Gastrocnemius medialis (tissue), 4 donors: Measurements from ENCODE around the gene PDLIM4. TPM values are rescaled to one million over a fixed set of nuclear protein-coding genes. Genes with fewer than 3 reads are reported as not detected.

ENCODE experiments used
- ATAC-seq, 2 donors: fragments of 150-250 bp; one replicate each; pipeline ENCODE4 v1.9.1; 2016
- DNase-seq, 2 donors: peaks; one replicate each; pipeline ENCODE4 v3.0.0-alpha.2; 2019
- H3K27ac ChIP-seq, 4 donors: fragments of 200-600 bp; sonication (generic); 1 replicate in 1 of 4; 2 replicates in 3 of 4; pipeline ENCODE4 v1.5.1; 2016 to 2018; ENCODE audit warnings: mild to moderate bottlenecking in 2 of 4, moderate library complexity in 1 of 4
- H3K27me3 ChIP-seq, 3 donors: fragments of 200-600 bp; sonication (generic) in 2 of 3; 1 replicate in 1 of 3; 2 replicates in 2 of 3; pipeline versions ENCODE4 v1.5.1 to v1.6.0; 2016 to 2019; ENCODE audit warnings: mild to moderate bottlenecking in 1 of 3, moderate library complexity in 1 of 3
- H3K36me3 ChIP-seq, 2 donors: fragments of 200-600 bp; sonication (generic) in 1 of 2; one replicate each; pipeline ENCODE4 v1.5.1; 2017 to 2018
- H3K4me1 ChIP-seq, 2 donors: fragments of 200-600 bp; sonication (generic) in 1 of 2; one replicate each; pipeline ENCODE4 v1.5.1; 2016 to 2017; ENCODE audit warnings: mild to moderate bottlenecking in 2 of 2
- H3K4me3 ChIP-seq, 4 donors: fragments of 200-600 bp; sonication (generic) in 3 of 4; 1 replicate in 1 of 4; 2 replicates in 3 of 4; pipeline ENCODE4 v1.5.1; 2016 to 2019; ENCODE audit warnings: mild to moderate bottlenecking in 2 of 4
- H3K9me3 ChIP-seq, 3 donors: fragments of 200-600 bp; sonication (generic) in 2 of 3; 1 replicate in 1 of 3; 2 replicates in 2 of 3; pipeline ENCODE4 v1.5.1; 2016 to 2019
- POLR2A ChIP-seq, 2 donors: fragments of 450-650 bp; IDR thresholded peaks; one replicate each; pipeline ENCODE4 v1.6.1; 2017; ENCODE audit warnings: antibody characterized with exemption in 2 of 2, mild to moderate bottlenecking in 2 of 2, moderate library complexity in 2 of 2
- in situ Hi-C, 4 donors: fragments of 200-750 bp; cut with MboI; loops; one replicate each; pipeline versions ENCODE4 v1.15.0 to v1.8.0; 2017; ENCODE audit warnings: low sequenced_read_pairs in 4 of 4
- intact Hi-C: fragments of 100-400 bp; cut with DNase I; formaldehyde crosslinking; loops from one replicate; pipeline ENCODE4 v1.15.1; 2023; ENCODE audit warnings: low total_unique reads
- total RNA-seq, 4 donors: library from RNA; depleted of rRNA; stranded (reverse); fragments of >200 nt; gene quantifications; one replicate each; pipeline versions ENCODE4 v1.1.0 to v1.2.3, GENCODE V29; 2016
- TF ChIP-seq, protein P1 (sequence below), 5 experiments: fragments of 450-650 bp in 3 of 5; fragments of 200-600 bp in 2 of 5; sonication (generic) in 2 of 5; IDR thresholded peaks in 4 of 5; conservative IDR thresholded peaks in 1 of 5; 1 replicate in 4 of 5; 2 replicates in 1 of 5; pipeline ENCODE4 v1.5.1; 2016 to 2019; ENCODE audit warnings: antibody characterized with exemption in 5 of 5, mild to moderate bottlenecking in 3 of 5, moderate library complexity in 3 of 5

The PDLIM4 gene
- total RNA-seq, 4 donors from 2014 or later: 0.66 to 8.0 (median 5.3) TPM

DNA sequence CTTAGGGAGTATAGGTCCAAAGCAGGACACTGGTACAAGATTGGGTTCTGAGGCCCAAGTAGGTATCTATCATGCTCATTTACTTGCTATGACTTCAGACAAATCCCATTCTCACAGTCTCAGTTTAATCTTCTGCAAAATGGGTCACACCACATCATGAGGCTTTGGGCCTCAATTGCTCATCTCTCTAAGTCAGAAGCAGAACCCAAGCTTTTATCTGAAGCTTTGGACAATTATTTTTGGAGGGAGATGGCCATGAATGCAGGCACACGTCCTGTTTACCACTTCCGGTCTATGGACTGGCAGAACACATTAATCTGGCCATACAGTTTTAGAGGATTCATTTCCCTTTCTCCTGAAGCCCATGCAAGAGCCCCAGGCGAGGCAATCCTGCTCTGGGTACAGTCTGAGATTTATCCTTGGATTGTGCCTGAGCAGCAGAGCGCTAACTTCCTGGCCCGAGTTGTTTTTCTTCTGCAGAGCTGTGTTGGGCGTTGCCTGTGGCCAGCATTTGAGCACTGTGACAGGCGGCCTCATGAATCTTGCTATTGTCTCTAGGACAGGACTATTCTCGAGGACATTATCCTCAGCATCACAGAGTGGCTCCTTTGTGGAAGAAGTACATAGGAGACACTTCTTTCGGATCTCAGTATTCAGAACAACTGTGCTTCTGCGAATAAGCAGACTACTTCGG is 52.8 kb downstream of the PDLIM4 start:
- intact Hi-C loops (no loop called here), in situ Hi-C loops (no loop called here)
- Histone ChIP-seq H3K27ac (no peak overlapping the region), H3K36me3 (peaks cover 0 to 10% of the 10 kb centered on the region in 2 donors), H3K4me1 (no peaks in the 10 kb centered on the region), H3K9me3 (no peaks in the 10 kb centered on the region), H3K4me3 (no peak overlapping the region), H3K27me3 (no peaks in the 10 kb centered on the region)
- TF ChIP-seq, protein P1, sequence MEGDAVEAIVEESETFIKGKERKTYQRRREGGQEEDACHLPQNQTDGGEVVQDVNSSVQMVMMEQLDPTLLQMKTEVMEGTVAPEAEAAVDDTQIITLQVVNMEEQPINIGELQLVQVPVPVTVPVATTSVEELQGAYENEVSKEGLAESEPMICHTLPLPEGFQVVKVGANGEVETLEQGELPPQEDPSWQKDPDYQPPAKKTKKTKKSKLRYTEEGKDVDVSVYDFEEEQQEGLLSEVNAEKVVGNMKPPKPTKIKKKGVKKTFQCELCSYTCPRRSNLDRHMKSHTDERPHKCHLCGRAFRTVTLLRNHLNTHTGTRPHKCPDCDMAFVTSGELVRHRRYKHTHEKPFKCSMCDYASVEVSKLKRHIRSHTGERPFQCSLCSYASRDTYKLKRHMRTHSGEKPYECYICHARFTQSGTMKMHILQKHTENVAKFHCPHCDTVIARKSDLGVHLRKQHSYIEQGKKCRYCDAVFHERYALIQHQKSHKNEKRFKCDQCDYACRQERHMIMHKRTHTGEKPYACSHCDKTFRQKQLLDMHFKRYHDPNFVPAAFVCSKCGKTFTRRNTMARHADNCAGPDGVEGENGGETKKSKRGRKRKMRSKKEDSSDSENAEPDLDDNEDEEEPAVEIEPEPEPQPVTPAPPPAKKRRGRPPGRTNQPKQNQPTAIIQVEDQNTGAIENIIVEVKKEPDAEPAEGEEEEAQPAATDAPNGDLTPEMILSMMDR (IDR thresholded peaks at IDR 0.05 in 4 of 5, conservative IDR thresholded peaks at IDR 0.05 in 1 of 5): no peak
- TF ChIP-seq POLR2A (IDR thresholded peaks at IDR 0.05): no peak
- ATAC-seq (no peak), DNase-seq (no peak)

DNA sequence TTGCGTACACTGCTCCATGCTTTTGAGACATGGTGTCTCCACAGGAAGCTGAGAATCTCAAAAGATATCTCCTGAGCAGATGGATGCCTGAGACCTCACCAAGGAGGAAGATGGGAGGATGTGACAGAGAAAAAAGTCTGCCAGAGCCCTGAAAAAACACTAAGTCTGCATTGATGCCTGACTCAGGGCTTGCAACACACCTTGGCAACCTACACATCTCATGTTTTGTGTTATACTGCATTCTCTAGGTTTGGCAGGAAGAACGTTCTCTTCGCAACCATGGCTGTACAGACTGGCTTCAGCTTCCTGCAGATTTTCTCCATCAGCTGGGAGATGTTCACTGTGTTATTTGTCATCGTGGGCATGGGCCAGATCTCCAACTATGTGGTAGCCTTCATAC is 55.9 kb downstream of the PDLIM4 start:
- no peaks in the 10 kb centered on the region for H3K9me3 ChIP-seq
- no peak for DNase-seq
- H3K36me3 ChIP-seq: peaks cover 0 to 7% of the 10 kb centered on the region in 2 donors
- in situ Hi-C loops: no loop called here
- ATAC-seq: no peak
- no peaks in the 10 kb centered on the region for H3K27me3 ChIP-seq
- peaks cover 7 to 12% of the 10 kb centered on the region in 2 donors for H3K4me1 ChIP-seq
- H3K27ac ChIP-seq: no peak overlapping the region
- intact Hi-C loops: no loop called here
- TF ChIP-seq, protein P1 (IDR thresholded peaks at IDR 0.05 in 4 of 5, conservative IDR thresholded peaks at IDR 0.05 in 1 of 5): no peak
- TF ChIP-seq POLR2A (IDR thresholded peaks at IDR 0.05): no peak
- no peak overlapping the region for H3K4me3 ChIP-seq

DNA sequence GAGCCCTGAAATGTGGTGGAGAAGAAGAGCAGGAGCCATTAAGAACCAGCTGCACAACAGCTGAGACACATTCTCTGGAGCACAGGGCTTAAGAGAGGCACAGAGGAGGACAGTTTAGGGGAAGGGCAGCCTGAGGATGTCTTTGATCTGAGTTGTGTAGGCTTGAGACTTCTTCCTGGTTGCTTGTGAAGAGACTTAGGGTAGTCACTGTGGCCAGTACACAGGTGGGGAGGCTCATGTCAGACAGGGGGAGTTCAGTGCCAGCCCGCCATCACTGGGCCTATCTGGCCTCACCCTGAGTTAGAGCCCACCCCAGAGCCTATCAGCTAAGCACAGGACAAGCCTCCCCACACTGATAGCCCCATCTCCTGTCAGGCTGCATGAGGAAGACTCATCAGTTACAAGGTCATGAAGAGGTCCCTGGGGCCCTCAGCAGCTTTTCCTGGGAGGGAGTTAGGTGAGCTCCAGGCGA is 56.5 kb downstream of the PDLIM4 start:
- no peak for DNase-seq
- H3K36me3 ChIP-seq: peaks cover 0 to 7% of the 10 kb centered on the region in 2 donors
- intact Hi-C loops: no loop called here
- H3K9me3 ChIP-seq: no peaks in the 10 kb centered on the region
- in situ Hi-C loops: no loop called here
- no peak overlapping the region for H3K4me3 ChIP-seq
- H3K4me1 ChIP-seq: peaks cover 11 to 19% of the 10 kb centered on the region in 2 donors
- ATAC-seq: no peak
- no peak overlapping the region for H3K27ac ChIP-seq
- TF ChIP-seq, protein P1 (IDR thresholded peaks at IDR 0.05 in 4 of 5, conservative IDR thresholded peaks at IDR 0.05 in 1 of 5): no peak
- TF ChIP-seq POLR2A (IDR thresholded peaks at IDR 0.05): no peak
- H3K27me3 ChIP-seq: no peaks in the 10 kb centered on the region

DNA sequence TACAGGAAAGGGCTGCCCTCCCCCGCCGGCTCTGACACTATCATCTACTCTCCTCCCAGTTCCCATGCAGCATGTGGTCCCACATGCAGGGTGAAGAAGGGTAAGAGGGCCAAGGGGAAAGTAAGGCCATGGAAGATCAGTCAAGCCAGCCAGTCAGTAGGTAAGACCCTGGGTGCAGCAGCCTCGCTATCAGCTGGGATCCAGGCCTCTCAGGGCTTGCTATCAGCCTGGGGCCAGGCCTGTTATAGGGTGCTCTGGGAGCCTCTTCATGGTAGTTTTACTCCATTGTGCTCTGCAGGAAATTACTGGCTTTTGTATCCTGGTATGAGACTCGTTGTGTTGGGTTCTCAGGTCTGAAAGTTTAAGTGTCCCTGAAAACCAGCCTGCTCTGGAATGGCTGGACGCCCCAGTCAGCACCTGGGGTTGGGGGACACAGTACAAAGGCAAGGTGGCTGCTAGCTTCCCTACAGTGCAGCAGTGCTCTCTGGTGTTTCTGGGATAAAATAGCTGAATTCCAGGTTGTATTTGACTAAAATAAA is 58.1 kb downstream of the PDLIM4 start:
- TF ChIP-seq, protein P1 (IDR thresholded peaks at IDR 0.05 in 4 of 5, conservative IDR thresholded peaks at IDR 0.05 in 1 of 5): no peak
- no peak for TF ChIP-seq POLR2A (IDR thresholded peaks at IDR 0.05)
- no peaks in the 10 kb centered on the region for H3K9me3 ChIP-seq
- H3K4me3 ChIP-seq: no peak overlapping the region
- ATAC-seq (no peak), DNase-seq (no peak)
- in situ Hi-C loops: no loop called here
- H3K27me3 ChIP-seq: no peaks in the 10 kb centered on the region
- intact Hi-C loops: no loop called here
- H3K27ac ChIP-seq: no peak overlapping the region
- H3K36me3 ChIP-seq: peaks cover 0 to 7% of the 10 kb centered on the region in 2 donors
- peaks cover 21 to 35% of the 10 kb centered on the region in 2 donors for H3K4me1 ChIP-seq
